ENCODE measurements around the gene SLC1A3.

GRCh38 chr5:36682499-36682898 is 76.1 kb downstream of the SLC1A3 start:
- TF ChIP-seq CTCF (IDR thresholded peaks at IDR 0.05; ENCODE audit: low read length) (no peak), EZH2 (optimal IDR thresholded peaks at IDR 0.05; ENCODE audit: low read depth, low read length) (no peak)
